NT2/D1 (cell line): ENCODE results near the gene MKLN1.
"Not testable (repeated sequence)": the region's sequence is repeated elsewhere in the genome, so short reads cannot be mapped to it uniquely, and the experiment has no call there.

Experiments
- DNase-seq: peaks from one replicate; pipeline ENCODE4 v3.0.0-alpha.2; 2011; ENCODE audit warnings: low read depth, low spot score
- H3K27me3 ChIP-seq: 2 replicates; pipeline ENCODE4 v1.6.0; 2011; ENCODE audit warnings: mild to moderate bottlenecking; ENCODE audit not compliant: insufficient read length, insufficient read depth
- H3K36me3 ChIP-seq: 2 replicates; pipeline ENCODE4 v1.6.1; 2011; ENCODE audit warnings: mild to moderate bottlenecking, low read length, mixed read lengths; ENCODE audit not compliant: insufficient read depth, insufficient read length
- H3K4me1 ChIP-seq: 2 replicates; pipeline ENCODE4 v1.5.1; 2011; ENCODE audit not compliant: insufficient read depth, insufficient read length
- H3K4me3 ChIP-seq: 2 replicates; pipeline ENCODE4 v1.5.1; 2011; ENCODE audit warnings: low read depth; ENCODE audit not compliant: insufficient read length
- H3K9ac ChIP-seq: 2 replicates; pipeline ENCODE4 v1.6.0; 2011; ENCODE audit warnings: low read depth; ENCODE audit not compliant: insufficient read length
- H3K9me3 ChIP-seq: 2 replicates; pipeline ENCODE4 v1.5.1; 2011; ENCODE audit warnings: mild to moderate bottlenecking, low read length; ENCODE audit not compliant: insufficient read depth
- SUZ12 ChIP-seq: IDR thresholded peaks from 2 replicates; pipeline ENCODE4 v1.6.1; 2011; ENCODE audit not compliant: insufficient read length, insufficient read depth; ENCODE audit errors: extremely low read depth
- YY1 ChIP-seq: IDR thresholded peaks from 2 replicates; pipeline ENCODE4 v1.6.1; 2011; ENCODE audit not compliant: insufficient read length, insufficient read depth
- ZNF274 ChIP-seq: IDR thresholded peaks from 2 replicates; pipeline ENCODE4 v1.6.1; 2011; ENCODE audit warnings: mild to moderate bottlenecking, low read depth, low read length

MKLN1 gene

DNA sequence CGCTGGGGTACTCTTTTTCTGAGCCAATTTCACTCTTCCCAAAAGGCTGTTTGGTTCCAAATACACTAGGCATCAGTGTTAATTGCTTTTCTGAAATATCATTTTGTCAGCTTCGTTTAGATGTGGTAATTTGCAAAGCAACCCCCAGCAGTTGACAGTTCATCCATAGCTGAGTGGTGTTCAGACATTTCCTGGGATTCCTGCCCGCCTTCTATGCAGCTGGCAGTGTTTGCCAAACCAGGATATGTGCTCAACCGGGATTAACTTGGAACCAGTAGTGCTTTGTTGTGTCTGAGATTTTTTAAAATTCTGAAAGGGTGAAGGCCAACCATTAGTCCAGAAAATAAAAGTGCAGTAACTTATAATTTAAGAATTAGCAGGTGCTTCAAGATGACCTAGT is 25.2 kb upstream of the MKLN1 start:
- peaks cover 9% of the 10 kb centered on the region; the same call in 1 of the 2 replicates for H3K9me3 ChIP-seq
- no peak overlapping the region for H3K9ac ChIP-seq
- H3K27me3 ChIP-seq, result no peaks in the 10 kb centered on the region
- H3K4me1 ChIP-seq, result no peaks in the 10 kb centered on the region
- no peak for TF ChIP-seq YY1
- TF ChIP-seq SUZ12, result no peak
- no peak for TF ChIP-seq ZNF274
- no peak for DNase-seq
- no peaks in the 10 kb centered on the region for H3K36me3 ChIP-seq
- H3K4me3 ChIP-seq, result no peak overlapping the region

DNA sequence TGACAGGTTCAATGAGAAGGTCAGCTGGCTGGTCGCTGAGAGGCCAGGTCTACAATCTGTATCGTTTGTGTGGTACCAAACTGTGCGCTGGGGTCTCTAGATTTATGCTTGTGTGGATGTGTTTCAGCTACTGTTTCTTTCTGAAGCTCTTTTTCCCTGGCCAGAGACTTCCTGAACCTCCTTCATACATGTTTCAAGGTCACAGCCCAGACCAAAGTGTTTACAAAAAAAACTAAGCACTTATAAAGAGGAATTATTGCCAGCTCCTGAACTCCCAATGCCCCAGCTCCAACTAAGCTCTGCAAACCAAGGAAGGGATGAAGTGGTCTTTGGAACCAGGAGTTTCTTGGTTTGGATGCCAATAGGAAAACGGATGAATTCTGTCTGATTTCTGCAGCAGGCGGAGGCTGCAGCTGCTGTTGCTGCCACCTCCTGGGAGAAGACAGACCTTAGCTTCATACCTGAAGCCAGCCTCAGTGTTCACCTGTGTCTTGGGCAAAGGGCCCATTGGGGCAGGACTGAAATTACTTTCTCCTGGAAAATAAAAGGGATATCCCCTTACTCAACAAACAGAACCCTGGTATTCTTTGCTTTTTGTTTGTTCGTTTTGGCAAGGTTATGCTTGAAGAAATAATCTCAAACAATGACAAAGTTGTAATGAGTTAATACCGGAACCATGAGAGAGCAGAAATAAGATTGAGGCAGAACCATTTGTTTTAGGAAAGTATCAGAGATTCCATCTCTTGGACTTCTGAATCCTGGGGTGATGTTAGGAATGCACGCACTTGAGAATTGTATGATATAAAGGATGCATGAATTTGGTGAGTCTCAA is 24.6 kb upstream of the MKLN1 start:
- H3K4me3 ChIP-seq, result no peak overlapping the region
- H3K36me3 ChIP-seq, result no peaks in the 10 kb centered on the region
- no peaks in the 10 kb centered on the region for H3K4me1 ChIP-seq
- TF ChIP-seq SUZ12 (no peak), YY1 (no peak), ZNF274 (no peak)
- no peak overlapping the region for H3K9ac ChIP-seq
- DNase-seq, result no peak
- H3K9me3 ChIP-seq, result peaks cover 9% of the 10 kb centered on the region; the same call in 1 of the 2 replicates
- no peaks in the 10 kb centered on the region for H3K27me3 ChIP-seq

DNA sequence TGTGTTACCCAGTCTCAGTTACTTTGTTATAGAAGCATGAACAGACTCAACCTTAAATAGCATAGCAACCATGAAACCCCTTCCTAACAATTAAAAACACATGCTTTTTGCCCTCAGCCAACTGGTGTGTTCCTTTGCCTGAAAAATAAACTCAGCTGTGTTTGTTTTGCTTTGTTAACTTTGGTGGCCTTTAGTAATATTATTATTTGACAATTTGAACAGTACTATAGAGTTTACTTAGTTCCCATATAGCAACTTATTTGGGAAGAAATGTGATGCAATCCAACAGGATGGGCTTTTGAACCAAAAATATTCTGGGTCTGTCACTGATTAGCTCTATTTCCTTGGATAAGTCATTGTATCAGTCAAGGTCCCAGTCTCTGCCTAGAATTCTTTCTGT is 22.5 kb upstream of the MKLN1 start:
- no peak for TF ChIP-seq ZNF274
- no peak for TF ChIP-seq SUZ12
- no peak for TF ChIP-seq YY1
- H3K4me1 ChIP-seq, result no peaks in the 10 kb centered on the region
- peaks cover 9% of the 10 kb centered on the region; the same call in 1 of the 2 replicates for H3K9me3 ChIP-seq
- no peaks in the 10 kb centered on the region for H3K36me3 ChIP-seq
- no peak overlapping the region for H3K4me3 ChIP-seq
- no peak for DNase-seq
- no peaks in the 10 kb centered on the region for H3K27me3 ChIP-seq
- H3K9ac ChIP-seq, result no peak overlapping the region

DNA sequence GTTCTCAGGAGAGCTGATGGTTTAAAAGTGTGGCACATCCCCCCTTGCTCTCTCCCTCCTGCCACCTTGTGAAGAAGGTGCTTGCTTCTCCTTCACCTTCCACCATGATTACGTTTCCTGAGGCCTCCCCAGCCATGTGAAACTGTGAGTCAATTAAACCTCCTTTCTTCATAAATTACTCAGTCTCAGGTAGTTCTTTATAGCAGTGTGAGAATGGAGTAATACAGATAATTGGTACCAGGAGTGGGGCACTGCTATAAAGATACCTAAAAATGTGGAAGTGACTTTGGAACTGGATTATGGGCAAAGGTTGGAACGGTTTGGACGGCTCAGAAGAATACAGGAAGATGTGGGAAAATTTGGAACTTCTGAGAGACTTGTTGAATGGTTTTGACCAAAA is 21.6 kb upstream of the MKLN1 start:
- not testable (repeated sequence) for H3K9me3 ChIP-seq, H3K36me3 ChIP-seq, H3K4me3 ChIP-seq, H3K9ac ChIP-seq, DNase-seq, H3K27me3 ChIP-seq, H3K4me1 ChIP-seq

DNA sequence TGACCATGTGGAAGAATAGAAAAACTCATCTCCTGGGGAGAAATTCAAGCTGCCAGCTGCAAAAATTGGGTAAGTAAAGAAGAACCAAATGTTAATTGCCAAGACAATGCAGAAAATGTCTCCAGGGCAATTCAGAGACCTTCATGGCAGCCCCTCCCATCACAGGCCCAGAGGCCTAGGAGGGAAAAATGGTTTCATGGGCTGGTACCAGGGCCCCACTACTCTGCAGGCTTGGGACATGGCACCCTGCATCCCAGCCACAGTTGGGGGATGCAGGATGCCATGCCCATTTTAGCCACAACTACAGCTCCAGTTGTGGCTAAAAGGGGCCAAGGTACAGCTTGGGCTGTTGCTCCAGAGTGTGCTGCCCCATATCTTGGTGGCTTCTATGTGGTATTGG is 20.9 kb upstream of the MKLN1 start:
- Histone ChIP-seq H3K9ac (no peak overlapping the region), H3K4me3 (no peak overlapping the region), H3K36me3 (no peaks in the 10 kb centered on the region), H3K4me1 (no peaks in the 10 kb centered on the region), H3K27me3 (no peaks in the 10 kb centered on the region), H3K9me3 (peaks cover 9% of the 10 kb centered on the region)
- TF ChIP-seq YY1 (no peak), ZNF274 (no peak), SUZ12 (no peak)
- no peak for DNase-seq

DNA sequence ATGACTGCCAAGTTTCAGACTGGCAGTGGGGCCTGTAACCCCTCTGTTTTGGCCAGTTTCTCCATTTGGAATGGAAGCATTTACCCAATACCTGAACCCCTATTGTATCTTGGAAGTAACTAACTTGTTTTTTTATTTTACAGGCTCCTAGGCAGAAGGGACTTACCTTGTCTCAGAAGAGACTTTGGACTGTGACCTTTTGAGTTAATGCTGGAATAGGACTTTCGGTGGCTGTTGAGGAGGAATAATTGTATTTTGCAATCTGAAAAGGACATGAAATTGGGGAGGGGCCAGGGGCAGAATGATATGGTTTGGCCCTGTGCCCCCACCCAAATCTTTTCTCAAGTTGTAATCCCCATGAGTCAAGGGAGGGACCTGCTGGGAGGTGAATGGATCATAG is 20.0 kb upstream of the MKLN1 start:
- DNase-seq, result no peak

DNA sequence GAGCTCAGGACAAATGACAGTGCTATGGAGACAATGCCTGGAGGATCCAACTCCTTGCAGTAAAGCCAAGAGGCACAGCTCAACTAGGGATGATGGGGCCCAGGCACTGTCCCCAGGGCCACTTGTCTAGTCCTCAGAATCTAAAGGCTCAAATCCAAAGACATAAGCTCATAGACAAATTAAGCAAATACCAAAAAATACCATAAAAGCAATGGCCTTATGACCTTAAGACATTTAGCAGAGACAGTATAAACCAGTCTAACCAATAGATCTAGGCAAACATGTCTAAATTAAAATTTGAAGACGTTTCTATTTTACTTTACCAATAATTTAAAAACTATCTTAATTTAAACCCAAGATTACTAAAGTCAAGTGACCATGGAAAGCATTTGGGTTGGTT is 14.8 kb upstream of the MKLN1 start:
- Histone ChIP-seq H3K4me3 (no peak overlapping the region), H3K4me1 (peaks cover 3% of the 10 kb centered on the region), H3K9me3 (peaks cover 7% of the 10 kb centered on the region), H3K27me3 (no peaks in the 10 kb centered on the region), H3K9ac (no peak overlapping the region), H3K36me3 (no peaks in the 10 kb centered on the region)
- DNase-seq, result no peak
- TF ChIP-seq SUZ12 (no peak), YY1 (no peak), ZNF274 (no peak)

More for the DNA sequence above, 20.0 kb upstream of the MKLN1 start:
- Histone ChIP-seq H3K4me3 (no peak overlapping the region), H3K9me3 (peaks cover 12% of the 10 kb centered on the region), H3K9ac (no peak overlapping the region), H3K27me3 (no peaks in the 10 kb centered on the region), H3K4me1 (no peaks in the 10 kb centered on the region), H3K36me3 (no peaks in the 10 kb centered on the region)
- TF ChIP-seq SUZ12 (no peak), ZNF274 (no peak), YY1 (no peak)
